ENCODE measurements around the gene ACBD6. TPM values are rescaled to one million over a fixed set of nuclear protein-coding genes. Genes with fewer than 3 reads are reported as not detected.

ACBD6 gene
- total RNA-seq, 1 experiment from 2014 or later, result 48.5 TPM

GRCh38 chr1:180255536-180256340 lies 246.6 kb downstream of the ACBD6 start:
- in situ Hi-C loops (cut with HindIII; ENCODE audit: low pct_unique_long_range_greater_than_20kb, low sequenced_read_pairs) (no loop called here), intact Hi-C loops (cut with micrococcal nuclease; ENCODE audit: unreplicated experiment) (no loop called here)
- TF ChIP-seq REST (IDR thresholded peaks at IDR 0.05; ENCODE audit: insufficient read depth in 1 of 2, low read depth in 2 of 2, low read length in 1 of 2), result no peak
- TF ChIP-seq, protein P1, sequence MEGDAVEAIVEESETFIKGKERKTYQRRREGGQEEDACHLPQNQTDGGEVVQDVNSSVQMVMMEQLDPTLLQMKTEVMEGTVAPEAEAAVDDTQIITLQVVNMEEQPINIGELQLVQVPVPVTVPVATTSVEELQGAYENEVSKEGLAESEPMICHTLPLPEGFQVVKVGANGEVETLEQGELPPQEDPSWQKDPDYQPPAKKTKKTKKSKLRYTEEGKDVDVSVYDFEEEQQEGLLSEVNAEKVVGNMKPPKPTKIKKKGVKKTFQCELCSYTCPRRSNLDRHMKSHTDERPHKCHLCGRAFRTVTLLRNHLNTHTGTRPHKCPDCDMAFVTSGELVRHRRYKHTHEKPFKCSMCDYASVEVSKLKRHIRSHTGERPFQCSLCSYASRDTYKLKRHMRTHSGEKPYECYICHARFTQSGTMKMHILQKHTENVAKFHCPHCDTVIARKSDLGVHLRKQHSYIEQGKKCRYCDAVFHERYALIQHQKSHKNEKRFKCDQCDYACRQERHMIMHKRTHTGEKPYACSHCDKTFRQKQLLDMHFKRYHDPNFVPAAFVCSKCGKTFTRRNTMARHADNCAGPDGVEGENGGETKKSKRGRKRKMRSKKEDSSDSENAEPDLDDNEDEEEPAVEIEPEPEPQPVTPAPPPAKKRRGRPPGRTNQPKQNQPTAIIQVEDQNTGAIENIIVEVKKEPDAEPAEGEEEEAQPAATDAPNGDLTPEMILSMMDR (IDR thresholded peaks at IDR 0.05), result no peak
- TF ChIP-seq POLR2AphosphoS5 (IDR thresholded peaks at IDR 0.05; ENCODE audit: low read depth, low read length), result no peak
- no peak for TF ChIP-seq TCF7L2 (IDR thresholded peaks at IDR 0.05; ENCODE audit: low read depth, low read length)
- no peak for TF ChIP-seq SIN3A (IDR thresholded peaks at IDR 0.05; ENCODE audit: borderline replicate concordance, insufficient read depth, low read depth, low read length)
- Histone ChIP-seq H3K27ac (ENCODE audit: low read length) (no peak overlapping the region), H3K27me3 (ENCODE audit: control insufficient read depth, insufficient read depth, low read length) (no peaks in the 10 kb centered on the region), H3K36me3 (ENCODE audit: control insufficient read depth, insufficient read depth, low read length) (no peaks in the 10 kb centered on the region), H3K9me3 (ENCODE audit: control insufficient read depth, insufficient read depth, low read depth, low read length) (no peaks in the 10 kb centered on the region), H3K4me3 (ENCODE audit: low read depth in 2 of 2, low read length in 2 of 2) (no peak overlapping the region), H3K4me1 (ENCODE audit: control insufficient read depth, insufficient read depth, low read length) (no peaks in the 10 kb centered on the region)
- no peak for DNase-seq (ENCODE audit: low read depth, low spot score)
- ChIA-PET POLR2A (no interaction called here), CTCF (no interaction called here)
- no peak for ATAC-seq
- BruUV-seq (replicated peaks), result no TSS peak

GRCh38 chr1:180254854-180255253 lies 247.5 kb downstream of the ACBD6 start:
- Histone ChIP-seq H3K27ac (ENCODE audit: low read length) (no peak overlapping the region), H3K36me3 (ENCODE audit: control insufficient read depth, insufficient read depth, low read length) (no peaks in the 10 kb centered on the region), H3K27me3 (ENCODE audit: control insufficient read depth, insufficient read depth, low read length) (no peaks in the 10 kb centered on the region), H3K9me3 (ENCODE audit: control insufficient read depth, insufficient read depth, low read depth, low read length) (no peaks in the 10 kb centered on the region), H3K4me3 (ENCODE audit: low read depth in 2 of 2, low read length in 2 of 2) (no peak overlapping the region), H3K4me1 (ENCODE audit: control insufficient read depth, insufficient read depth, low read length) (no peaks in the 10 kb centered on the region)
- ChIA-PET CTCF (no interaction called here), POLR2A (no interaction called here)
- in situ Hi-C loops (cut with HindIII; ENCODE audit: low pct_unique_long_range_greater_than_20kb, low sequenced_read_pairs), result no loop called here
- TF ChIP-seq SIN3A (IDR thresholded peaks at IDR 0.05; ENCODE audit: borderline replicate concordance, insufficient read depth, low read depth, low read length), result no peak
- DNase-seq (ENCODE audit: low read depth, low spot score) (no peak), ATAC-seq (no peak)
- BruUV-seq (replicated peaks), result no TSS peak
- intact Hi-C loops (cut with micrococcal nuclease; ENCODE audit: unreplicated experiment), result no loop called here

- ChIA-PET CTCF (no interaction called here), POLR2A (no interaction called here)
- Histone ChIP-seq H3K9me3 (ENCODE audit: control insufficient read depth, insufficient read depth, low read depth, low read length) (no peaks in the 10 kb centered on the region), H3K27me3 (ENCODE audit: control insufficient read depth, insufficient read depth, low read length) (no peaks in the 10 kb centered on the region), H3K27ac (ENCODE audit: low read length) (no peak overlapping the region), H3K36me3 (ENCODE audit: control insufficient read depth, insufficient read depth, low read length) (no peaks in the 10 kb centered on the region), H3K4me1 (ENCODE audit: control insufficient read depth, insufficient read depth, low read length) (no peaks in the 10 kb centered on the region), H3K4me3 (ENCODE audit: low read depth in 2 of 2, low read length in 2 of 2) (no peak overlapping the region)
- BruUV-seq (replicated peaks), result no TSS peak
- ATAC-seq, result no peak
- intact Hi-C loops (cut with micrococcal nuclease; ENCODE audit: unreplicated experiment), result no loop called here
- no peak for DNase-seq (ENCODE audit: low read depth, low spot score)
- in situ Hi-C loops (cut with HindIII; ENCODE audit: low pct_unique_long_range_greater_than_20kb, low sequenced_read_pairs), result no loop called here
- TF ChIP-seq SIN3A (IDR thresholded peaks at IDR 0.05; ENCODE audit: borderline replicate concordance, insufficient read depth, low read depth, low read length) (no peak), POLR2AphosphoS5 (IDR thresholded peaks at IDR 0.05; ENCODE audit: low read depth, low read length) (no peak), TCF7L2 (IDR thresholded peaks at IDR 0.05; ENCODE audit: low read depth, low read length) (no peak), REST (IDR thresholded peaks at IDR 0.05; ENCODE audit: insufficient read depth in 1 of 2, low read depth in 2 of 2, low read length in 1 of 2) (no peak)
- TF ChIP-seq, protein P1 (IDR thresholded peaks at IDR 0.05), result no peak
Measured at GRCh38 chr1:180254496-180254819, 247.9 kb downstream of the ACBD6 start.

Measured in Panc1 (cell line).